Astrocyte (in vitro differentiated cells and primary cell): ENCODE results near the gene TMEM37. TPM values are rescaled to one million over a fixed set of nuclear protein-coding genes. Genes with fewer than 3 reads are reported as not detected.

Experiments used
- DNase-seq: peaks from one replicate; pipeline ENCODE4 v3.0.0-alpha.2; 2010; ENCODE audit warnings: low read depth
- FAIRE-seq: peaks from 2 replicates; lab custom pipeline; 2011; peaks lifted over from hg19 to GRCh38; lab: Jason Lieb, UNC
- H2AFZ ChIP-seq: 2 replicates; pipeline ENCODE4 v1.6.0; 2012; ENCODE audit warnings: low read depth, low read length, inconsistent platforms
- H3K27ac ChIP-seq: 2 replicates; pipeline ENCODE4 v1.5.1; 2011; ENCODE audit warnings: low read depth, low read length, inconsistent platforms
- H3K27me3 ChIP-seq: 2 replicates; pipeline ENCODE4 v1.6.0; 2011; ENCODE audit warnings: low read length, inconsistent platforms; ENCODE audit not compliant: insufficient read depth
- H3K36me3 ChIP-seq: 2 replicates; pipeline ENCODE4 v1.5.1; 2011; ENCODE audit warnings: low read length, inconsistent platforms; ENCODE audit not compliant: insufficient read depth
- H3K4me1 ChIP-seq: 2 replicates; pipeline ENCODE4 v1.5.1; 2011; ENCODE audit warnings: low read length, inconsistent platforms; ENCODE audit not compliant: insufficient read depth
- H3K4me2 ChIP-seq: 2 replicates; pipeline ENCODE4 v1.6.0; 2012; ENCODE audit warnings: low read length, inconsistent platforms
- H3K4me3 ChIP-seq: 2 replicates; pipeline ENCODE4 v1.5.1; 2011; ENCODE audit warnings: low read depth, mild to moderate bottlenecking, low read length, inconsistent platforms; ENCODE audit not compliant: insufficient read depth
- H3K79me2 ChIP-seq: 2 replicates; pipeline ENCODE4 v1.6.0; 2012; ENCODE audit warnings: mild to moderate bottlenecking, low read length, inconsistent platforms; ENCODE audit not compliant: insufficient read depth
- H3K9ac ChIP-seq: 2 replicates; pipeline ENCODE4 v1.6.0; 2012; ENCODE audit warnings: mild to moderate bottlenecking, low read length, inconsistent platforms
- H3K9me3 ChIP-seq: 2 replicates; pipeline ENCODE4 v1.5.1; 2012; ENCODE audit warnings: low read depth, mild to moderate bottlenecking, low read length, inconsistent platforms; ENCODE audit not compliant: insufficient read depth
- H4K20me1 ChIP-seq: 2 replicates; pipeline ENCODE4 v1.6.0; 2012; ENCODE audit warnings: low read length, inconsistent platforms; ENCODE audit not compliant: insufficient read depth
- H3K27ac Mint-ChIP-seq: one replicate; pipeline ENCODE4 v1.8.0; 2021; ENCODE audit warnings: mild to moderate bottlenecking, mixed read lengths; ENCODE audit not compliant: unreplicated experiment
- H3K27me3 Mint-ChIP-seq: one replicate; pipeline ENCODE4 v1.8.0; 2021; ENCODE audit warnings: low read depth, mixed read lengths; ENCODE audit not compliant: unreplicated experiment
- H3K36me3 Mint-ChIP-seq: one replicate; pipeline ENCODE4 v1.8.0; 2021; ENCODE audit warnings: low read depth, mixed read lengths; ENCODE audit not compliant: unreplicated experiment
- H3K4me1 Mint-ChIP-seq: one replicate; pipeline ENCODE4 v1.8.0; 2021; ENCODE audit warnings: low read depth, mixed read lengths; ENCODE audit not compliant: unreplicated experiment
- H3K4me3 Mint-ChIP-seq: one replicate; pipeline ENCODE4 v1.8.0; 2021; ENCODE audit warnings: mild to moderate bottlenecking, moderate library complexity, mixed read lengths; ENCODE audit not compliant: unreplicated experiment
- H3K9me3 Mint-ChIP-seq: one replicate; pipeline ENCODE4 v1.8.0; 2021; ENCODE audit warnings: mild to moderate bottlenecking, mixed read lengths; ENCODE audit not compliant: unreplicated experiment
- EZH2 ChIP-seq: IDR thresholded peaks from 2 replicates; pipeline ENCODE4 v1.6.1; 2012; ENCODE audit warnings: mild to moderate bottlenecking, low read length, inconsistent platforms; ENCODE audit not compliant: insufficient read depth
- total RNA-seq: library from RNA; stranded (reverse); gene quantifications from 2 replicates; pipeline ENCODE4 v1.2.1, GENCODE V29; 2021
- TF ChIP-seq, protein P1 (sequence below): IDR thresholded peaks from 2 replicates; pipeline ENCODE4 v1.5.1; 2011; ENCODE audit warnings: low read depth, mild to moderate bottlenecking, inconsistent platforms, low read length, moderate library complexity; ENCODE audit not compliant: insufficient read depth

The TMEM37 gene
- total RNA-seq, 1 donor from 2014 or later, result 1.6 TPM

DNA sequence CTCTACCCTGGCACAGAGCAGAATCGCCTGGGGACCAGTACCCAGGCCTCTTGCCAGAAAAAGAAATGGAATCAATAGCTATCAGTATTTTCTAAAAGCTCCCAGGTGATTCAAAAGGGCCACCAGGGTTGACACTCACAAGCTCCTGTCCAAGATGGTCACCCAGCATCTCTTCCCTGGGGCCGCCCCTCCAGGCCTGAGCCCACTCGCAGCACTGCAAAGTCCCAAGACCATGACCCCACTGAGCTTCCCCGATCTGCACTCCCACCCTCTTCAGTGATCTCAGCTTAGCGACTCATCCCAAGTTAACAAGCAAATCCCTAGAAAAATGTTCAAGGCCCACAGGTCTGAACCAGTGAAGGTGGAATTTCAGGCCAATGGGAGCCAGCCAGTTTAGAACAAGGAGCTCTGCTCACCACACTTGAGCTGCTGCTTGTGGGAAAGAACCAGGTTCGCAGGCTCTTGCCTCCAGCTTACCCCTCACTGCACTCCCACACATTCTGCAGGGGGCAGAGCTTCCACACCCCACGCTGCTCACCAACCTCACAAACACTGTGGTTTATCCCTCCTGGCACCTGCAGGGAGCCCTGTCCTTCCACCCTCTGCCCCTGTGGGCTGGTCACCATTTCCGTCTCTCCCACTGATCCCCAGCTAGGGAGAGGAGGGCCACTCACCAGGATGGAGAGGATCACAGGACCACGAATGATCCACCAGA lies 19.8 kb downstream of the TMEM37 start:
- Histone ChIP-seq H3K4me3 (no peak overlapping the region), H3K79me2 (no peaks in the 10 kb centered on the region), H3K36me3 (no peaks in the 10 kb centered on the region), H3K9me3 (no peaks in the 10 kb centered on the region), H4K20me1 (no peaks in the 10 kb centered on the region), H3K27ac (no peak overlapping the region), H3K4me2 (no peak overlapping the region), H2AFZ (no peak overlapping the region), H3K4me1 (no peaks in the 10 kb centered on the region), H3K9ac (no peak overlapping the region), H3K27me3 (peaks cover 14% of the 10 kb centered on the region)
- DNase-seq, result no peak
- Mint-ChIP-seq H3K27me3 (peaks cover 33% of the 10 kb centered on the region), H3K36me3 (no peaks in the 10 kb centered on the region), H3K9me3 (peaks cover 3% of the 10 kb centered on the region), H3K4me1 (peaks cover 6% of the 10 kb centered on the region), H3K4me3 (no peak overlapping the region), H3K27ac (no peak overlapping the region)
- TF ChIP-seq, protein P1, sequence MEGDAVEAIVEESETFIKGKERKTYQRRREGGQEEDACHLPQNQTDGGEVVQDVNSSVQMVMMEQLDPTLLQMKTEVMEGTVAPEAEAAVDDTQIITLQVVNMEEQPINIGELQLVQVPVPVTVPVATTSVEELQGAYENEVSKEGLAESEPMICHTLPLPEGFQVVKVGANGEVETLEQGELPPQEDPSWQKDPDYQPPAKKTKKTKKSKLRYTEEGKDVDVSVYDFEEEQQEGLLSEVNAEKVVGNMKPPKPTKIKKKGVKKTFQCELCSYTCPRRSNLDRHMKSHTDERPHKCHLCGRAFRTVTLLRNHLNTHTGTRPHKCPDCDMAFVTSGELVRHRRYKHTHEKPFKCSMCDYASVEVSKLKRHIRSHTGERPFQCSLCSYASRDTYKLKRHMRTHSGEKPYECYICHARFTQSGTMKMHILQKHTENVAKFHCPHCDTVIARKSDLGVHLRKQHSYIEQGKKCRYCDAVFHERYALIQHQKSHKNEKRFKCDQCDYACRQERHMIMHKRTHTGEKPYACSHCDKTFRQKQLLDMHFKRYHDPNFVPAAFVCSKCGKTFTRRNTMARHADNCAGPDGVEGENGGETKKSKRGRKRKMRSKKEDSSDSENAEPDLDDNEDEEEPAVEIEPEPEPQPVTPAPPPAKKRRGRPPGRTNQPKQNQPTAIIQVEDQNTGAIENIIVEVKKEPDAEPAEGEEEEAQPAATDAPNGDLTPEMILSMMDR, result no peak
- no peak for TF ChIP-seq EZH2
- FAIRE-seq, result no peak

DNA sequence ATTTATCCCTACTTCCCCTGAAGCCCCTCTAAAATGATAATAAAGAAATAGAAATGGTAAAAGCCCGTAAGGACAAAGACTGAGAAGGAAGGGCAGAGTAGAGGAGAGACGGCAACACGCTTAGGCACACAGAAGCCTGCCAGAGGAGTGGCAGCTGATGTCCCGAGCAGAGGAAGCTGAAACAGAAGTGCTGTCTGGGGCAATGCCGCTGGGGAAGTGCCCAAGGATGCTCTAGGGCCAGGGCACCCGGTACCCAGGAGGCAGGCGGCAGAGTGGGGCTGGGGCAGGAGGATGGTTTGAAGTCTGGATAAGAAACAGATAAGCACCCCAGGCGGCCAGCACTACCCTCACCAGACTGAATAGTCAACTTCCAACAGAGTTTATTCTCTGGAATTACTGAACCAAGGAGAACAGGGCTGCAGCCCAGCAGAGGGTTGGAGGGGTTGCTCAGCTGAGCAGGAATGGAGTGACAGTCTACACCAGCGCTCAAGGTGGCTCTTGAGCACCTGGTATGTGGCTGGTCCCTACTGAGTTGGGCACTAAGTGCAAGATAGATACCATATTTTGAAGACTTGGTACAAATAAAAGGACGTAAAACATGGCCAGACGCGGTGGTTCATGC lies 22.4 kb downstream of the TMEM37 start:
- Histone ChIP-seq H3K4me1 (no peaks in the 10 kb centered on the region), H3K79me2 (no peaks in the 10 kb centered on the region), H3K27ac (no peak overlapping the region), H3K9ac (no peak overlapping the region), H3K4me3 (no peak overlapping the region), H3K9me3 (no peaks in the 10 kb centered on the region), H4K20me1 (no peaks in the 10 kb centered on the region), H3K27me3 (peaks cover 11% of the 10 kb centered on the region), H2AFZ (no peak overlapping the region), H3K4me2 (no peak overlapping the region), H3K36me3 (no peaks in the 10 kb centered on the region)
- Mint-ChIP-seq H3K4me3 (no peak overlapping the region), H3K27ac (no peak overlapping the region), H3K36me3 (no peaks in the 10 kb centered on the region), H3K9me3 (peaks cover 3% of the 10 kb centered on the region), H3K4me1 (peaks cover 9% of the 10 kb centered on the region), H3K27me3 (peaks cover 24% of the 10 kb centered on the region)
- no peak for TF ChIP-seq EZH2
- TF ChIP-seq, protein P1, result no peak
- FAIRE-seq (no peak), DNase-seq (no peak)
